Ecto neural progenitor cell (in vitro differentiated cells): Measurements from ENCODE around the gene COLQ.

Experiments used
- DNase-seq: peaks from one replicate; pipeline ENCODE4 v3.0.0-alpha.2; 2018; ENCODE audit warnings: low spot score

The COLQ gene

GRCh38 chr3:15454965-15455364, 66.5 kb downstream of the COLQ start:
- no peak for DNase-seq

- no peak for DNase-seq
These were observed 67.4 kb downstream of the COLQ start for GRCh38 chr3:15453991-15454625.

GRCh38 chr3:15453501-15453900, 68.0 kb downstream of the COLQ start:
- DNase-seq: no peak

DNA sequence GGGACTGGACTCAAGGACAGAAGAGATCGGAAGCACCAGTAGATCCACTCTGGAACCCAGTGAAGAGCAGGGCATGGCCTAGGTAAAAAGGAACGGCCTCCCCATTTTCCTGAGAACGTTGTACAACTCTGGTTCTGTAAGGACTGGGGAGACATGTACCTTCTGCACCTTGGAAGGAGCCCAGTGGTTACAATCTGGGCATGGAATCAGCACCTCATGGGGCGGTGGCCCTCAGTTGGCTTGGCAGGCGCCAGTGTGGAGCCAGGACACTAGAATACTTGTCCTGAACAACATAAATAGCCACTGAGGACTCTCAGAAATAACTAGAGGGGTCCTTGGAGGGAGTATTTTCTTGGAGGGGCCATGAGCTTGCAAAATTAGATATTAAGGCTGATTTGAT, 68.5 kb downstream of the COLQ start:
- DNase-seq: no peak

DNA sequence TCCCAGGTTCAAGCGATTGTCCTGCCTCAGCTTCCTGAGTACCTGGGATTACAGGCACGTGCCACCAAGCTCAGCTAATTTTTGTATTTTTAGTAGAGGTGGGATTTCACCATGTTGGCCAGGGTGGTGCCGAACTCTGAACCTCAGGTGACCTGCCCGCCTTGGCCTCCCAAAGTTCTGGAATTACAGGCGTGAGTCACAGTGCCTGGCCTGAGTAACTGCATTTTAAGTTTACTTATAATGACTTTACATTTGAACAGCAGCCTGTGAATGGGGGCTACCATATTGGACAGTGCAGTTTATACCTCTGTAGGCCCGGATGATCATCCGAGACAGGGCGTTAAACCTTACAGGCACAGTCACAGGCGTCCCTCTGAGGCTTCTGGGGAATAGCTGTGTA, 69.3 kb downstream of the COLQ start:
- DNase-seq: no peak

- no peak for DNase-seq
These were observed 70.0 kb downstream of the COLQ start for GRCh38 chr3:15451216-15452113.

DNA sequence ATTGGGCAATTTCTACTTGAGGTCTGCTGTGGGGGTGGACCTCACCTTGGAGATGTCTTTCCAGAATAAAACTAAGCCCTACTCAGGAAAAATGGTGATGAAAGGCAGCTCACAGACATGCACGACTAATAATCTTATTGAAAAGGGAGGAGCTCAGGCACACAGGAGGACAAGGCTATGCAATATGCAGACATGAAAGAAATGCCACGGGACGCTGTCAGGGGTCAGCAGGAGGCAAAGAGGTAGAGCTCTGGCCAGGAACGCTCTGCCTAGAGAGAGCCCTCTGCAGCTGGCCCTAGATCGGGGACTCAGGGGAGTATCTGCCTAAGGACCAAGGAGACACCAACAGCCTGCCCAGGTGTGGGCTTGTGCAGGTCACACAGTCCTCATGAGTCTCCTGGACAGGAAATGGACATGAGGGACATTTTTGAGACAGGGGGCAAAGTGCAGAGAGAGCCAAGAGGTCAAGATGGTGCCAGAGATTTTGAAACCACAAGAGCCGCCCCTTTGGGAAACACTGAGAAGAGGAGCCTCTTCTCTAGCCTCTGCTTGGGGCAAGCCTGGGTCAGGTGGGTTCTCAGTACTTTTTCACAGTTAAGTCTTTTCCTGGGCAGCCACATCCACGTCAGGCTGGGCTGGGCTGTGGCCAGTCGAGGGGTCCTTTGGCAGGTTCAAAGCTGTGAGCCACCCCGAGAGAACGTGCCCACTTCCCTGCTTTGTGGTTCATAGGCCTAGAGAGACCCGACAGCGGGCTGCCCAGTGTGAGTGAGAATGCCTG, 70.9 kb downstream of the COLQ start:
- no peak for DNase-seq

- no peak for DNase-seq
These were observed 71.8 kb downstream of the COLQ start for GRCh38 chr3:15449489-15450224.

- DNase-seq: no peak
These were observed 77.5 kb downstream of the COLQ start for GRCh38 chr3:15443826-15444524.

DNA sequence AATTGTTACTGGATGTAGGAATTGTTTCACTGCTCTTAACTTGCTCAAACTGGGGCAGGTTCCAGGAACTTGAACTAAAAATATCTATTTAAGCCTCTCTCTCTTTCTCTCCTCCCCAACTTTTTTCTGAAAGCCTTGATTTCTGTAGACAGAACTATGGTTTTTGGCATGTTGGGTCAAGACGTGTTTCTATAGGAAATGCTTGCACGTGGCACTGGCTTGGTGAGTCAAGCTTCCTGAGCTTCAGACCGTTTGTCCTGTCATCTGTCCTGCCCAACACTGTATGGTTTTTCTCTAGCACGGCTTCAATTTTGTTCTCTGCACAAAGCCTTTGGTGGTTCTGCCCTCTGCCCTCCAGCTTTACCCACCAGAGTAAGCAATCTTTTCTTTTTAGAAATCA, 80.6 kb downstream of the COLQ start:
- no peak for DNase-seq

- DNase-seq: no peak
These were observed 82.0 kb downstream of the COLQ start for GRCh38 chr3:15439476-15439875.

GRCh38 chr3:15438983-15439382, 82.5 kb downstream of the COLQ start:
- DNase-seq: no peak

DNA sequence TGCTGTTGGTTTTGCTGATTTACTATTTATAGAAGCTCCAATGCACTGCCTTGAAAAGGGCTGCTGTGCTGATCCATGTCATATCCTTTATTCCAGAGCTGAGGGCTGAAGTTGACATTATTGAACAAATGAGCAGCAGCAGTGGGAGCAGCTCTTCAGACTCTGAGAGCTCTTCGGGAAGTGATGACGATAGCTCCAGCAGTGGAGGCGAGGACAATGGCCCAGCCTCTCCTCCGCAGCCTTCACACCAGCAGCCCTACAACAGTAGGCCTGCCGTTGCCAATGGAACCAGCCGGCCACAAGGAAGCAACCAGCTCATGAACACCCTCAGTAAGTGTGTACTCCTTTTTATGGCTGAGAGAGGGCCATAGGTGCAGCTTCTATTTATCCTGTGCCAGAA, 85.3 kb downstream of the COLQ start:
- no peak for DNase-seq

GRCh38 chr3:15434756-15435155, 86.8 kb downstream of the COLQ start:
- no peak for DNase-seq

GRCh38 chr3:15433531-15433930, 88.0 kb downstream of the COLQ start:
- DNase-seq: no peak

DNA sequence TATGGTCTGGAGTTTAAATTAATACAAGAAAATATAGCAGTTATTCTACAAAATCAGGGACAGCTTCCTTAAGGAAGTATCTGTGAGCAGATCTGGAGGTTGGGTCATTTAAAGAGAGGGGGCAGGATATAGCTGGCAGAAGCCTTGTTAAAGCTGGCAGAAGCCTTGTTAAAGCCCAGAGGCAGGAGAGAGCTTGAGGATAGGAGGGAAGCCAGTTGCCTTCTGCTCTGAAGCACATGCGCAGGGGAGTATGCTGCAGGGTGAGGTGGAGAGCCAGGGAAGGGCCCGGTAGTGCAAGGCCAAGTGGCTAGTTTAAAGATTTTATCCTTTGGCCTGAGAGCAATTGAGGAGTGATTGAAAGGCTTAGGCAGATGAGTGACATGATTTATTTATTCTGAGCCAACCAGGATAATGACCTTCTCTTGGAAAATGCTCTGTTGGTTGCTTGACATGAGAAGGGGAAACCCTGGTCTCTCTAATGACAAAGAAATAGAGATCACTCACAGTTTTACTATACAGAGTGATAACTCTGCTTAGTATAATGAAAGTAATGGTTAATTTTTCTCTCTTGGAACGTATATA, 90.2 kb downstream of the COLQ start:
- no peak for DNase-seq

- no peak for DNase-seq
These were observed 90.9 kb downstream of the COLQ start for GRCh38 chr3:15430624-15431023.

GRCh38 chr3:15429080-15429479, 92.4 kb downstream of the COLQ start:
- no peak for DNase-seq

DNA sequence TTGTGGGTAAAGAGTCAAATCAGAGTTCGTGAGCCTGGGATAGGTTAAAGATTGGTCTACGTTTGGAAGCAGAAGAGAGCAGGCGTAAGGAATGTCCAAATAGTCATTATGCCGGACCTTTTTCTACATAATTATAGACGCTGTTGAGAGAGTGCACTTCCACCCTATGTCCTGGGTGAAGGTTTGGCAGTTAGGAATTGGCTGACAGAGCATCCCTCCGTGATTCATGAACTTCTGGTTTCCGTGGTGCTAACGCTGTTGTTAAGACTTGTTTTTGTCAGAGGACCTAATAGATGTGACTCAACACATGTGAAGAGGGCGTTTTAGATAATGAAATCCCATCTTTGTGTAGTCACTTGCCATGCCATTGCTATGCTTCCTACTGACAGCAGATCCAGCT, 93.0 kb downstream of the COLQ start:
- no peak for DNase-seq

DNA sequence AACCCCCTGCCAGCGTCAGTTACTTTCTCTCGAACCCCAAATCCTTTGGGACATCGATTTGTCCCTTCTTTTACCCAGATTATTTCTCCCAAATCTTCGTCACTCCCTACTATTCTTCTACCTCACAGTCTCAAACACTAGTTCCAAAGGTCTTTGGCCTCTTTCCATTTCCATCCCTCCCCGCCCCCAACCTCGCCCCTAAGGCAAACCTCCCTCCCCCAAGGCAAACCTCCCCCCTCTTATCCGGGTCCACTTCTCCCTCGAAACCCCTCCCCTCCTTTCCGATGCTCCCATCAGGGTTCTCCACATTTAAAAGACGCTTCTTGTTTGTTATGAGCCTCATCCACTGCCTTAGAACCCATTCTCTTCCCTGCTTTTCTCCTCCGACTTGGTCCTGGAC, 93.5 kb downstream of the COLQ start:
- no peak for DNase-seq
